Memory B cell (primary cell): ENCODE data around the gene CHAD.
A peak's percentile ranks its signal among the peaks of the same experiment; 100 is the strongest.

Experiments
- ATAC-seq: fragments of 150-1000 bp; cut with Tn5 transposase; 2 replicates; pipeline ENCODE4 v1.10.0; 2021; ENCODE audit warnings: low read depth, mild to moderate bottlenecking, moderate library complexity
- DNase-seq, 2 donors: peaks; one replicate each; pipeline ENCODE4 v3.0.0; 2022; ENCODE audit warnings: low spot score in 2 of 2
- H3K27ac Mint-ChIP-seq: one replicate; pipeline ENCODE4 v1.8.0; 2022; ENCODE audit warnings: mild to moderate bottlenecking, moderate library complexity, mixed read lengths
- H3K27me3 Mint-ChIP-seq: one replicate; pipeline ENCODE4 v1.8.0; 2022; ENCODE audit warnings: mixed read lengths
- H3K36me3 Mint-ChIP-seq: one replicate; pipeline ENCODE4 v1.8.0; 2022; ENCODE audit warnings: mild to moderate bottlenecking, mixed read lengths
- H3K4me1 Mint-ChIP-seq: one replicate; pipeline ENCODE4 v1.8.0; 2022; ENCODE audit warnings: mixed read lengths
- H3K4me3 Mint-ChIP-seq: one replicate; pipeline ENCODE4 v1.8.0; 2022; ENCODE audit warnings: mild to moderate bottlenecking, moderate library complexity, mixed read lengths
- H3K9me3 Mint-ChIP-seq: one replicate; pipeline ENCODE4 v1.8.0; 2022; ENCODE audit warnings: mixed read lengths

The CHAD gene

GRCh38 chr17:50447870-50448595, 20.6 kb downstream of the CHAD start:
- Mint-ChIP-seq H3K4me3 (no peak overlapping the region), H3K27me3 (no peaks in the 10 kb centered on the region), H3K9me3 (no peaks in the 10 kb centered on the region), H3K4me1 (peaks cover 23% of the 10 kb centered on the region), H3K27ac (peak overlapping the region; percentile 49), H3K36me3 (peaks cover 16% of the 10 kb centered on the region)
- ATAC-seq (no peak), DNase-seq (no peak)

GRCh38 chr17:50445730-50446325, 22.9 kb downstream of the CHAD start:
- ATAC-seq (no peak), DNase-seq (no peak)
- Mint-ChIP-seq H3K27ac (no peak overlapping the region), H3K36me3 (peaks cover 16% of the 10 kb centered on the region), H3K27me3 (no peaks in the 10 kb centered on the region), H3K4me1 (peaks cover 16% of the 10 kb centered on the region), H3K4me3 (no peak overlapping the region), H3K9me3 (no peaks in the 10 kb centered on the region)

- Mint-ChIP-seq H3K27ac (peak overlapping the region; percentile 31), H3K9me3 (no peaks in the 10 kb centered on the region), H3K36me3 (peaks cover 14% of the 10 kb centered on the region)
Observed at GRCh38 chr17:50444841-50445715, 23.6 kb downstream of the CHAD start.

DNA sequence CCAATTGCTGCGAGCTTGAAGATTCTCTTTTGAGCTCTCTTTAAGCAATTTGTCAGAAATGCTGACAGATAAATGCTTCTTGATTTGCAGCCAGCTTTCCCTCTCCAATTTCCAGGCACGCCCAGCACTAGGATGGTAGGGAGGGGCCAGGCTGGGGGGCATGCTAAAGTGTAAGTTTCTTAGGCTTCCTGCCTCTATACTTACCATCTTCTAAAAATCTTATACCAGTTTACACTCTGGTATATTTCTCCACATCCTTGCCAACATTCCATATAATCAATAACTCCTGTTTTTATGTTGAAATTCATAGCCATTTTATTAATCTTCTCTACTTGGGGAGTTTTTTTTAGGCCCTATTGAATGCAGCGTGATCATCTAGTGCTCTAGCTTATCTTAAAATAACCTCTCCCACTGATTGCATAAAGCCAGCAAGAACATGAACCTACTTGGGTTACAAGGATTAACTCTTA, 25.1 kb downstream of the CHAD start:
- DNase-seq (no peak), ATAC-seq (no peak)
- Mint-ChIP-seq H3K27me3 (no peaks in the 10 kb centered on the region), H3K36me3 (peaks cover 17% of the 10 kb centered on the region), H3K9me3 (no peaks in the 10 kb centered on the region), H3K27ac (no peak overlapping the region), H3K4me1 (peaks cover 18% of the 10 kb centered on the region), H3K4me3 (no peak overlapping the region)

More at GRCh38 chr17:50444841-50445715, 23.6 kb downstream of the CHAD start:
- Mint-ChIP-seq H3K4me3 (no peak overlapping the region), H3K4me1 (peaks cover 18% of the 10 kb centered on the region), H3K27me3 (no peaks in the 10 kb centered on the region)
- DNase-seq (no peak), ATAC-seq (no peak)

GRCh38 chr17:50440838-50441829, 27.5 kb downstream of the CHAD start:
- no peaks in the 10 kb centered on the region for H3K27me3 Mint-ChIP-seq
- no peak overlapping the region for H3K27ac Mint-ChIP-seq
- H3K9me3 Mint-ChIP-seq, result no peaks in the 10 kb centered on the region
- ATAC-seq (no peak), DNase-seq (no peak)
- no peak overlapping the region for H3K4me3 Mint-ChIP-seq
- peaks cover 13% of the 10 kb centered on the region for H3K36me3 Mint-ChIP-seq
- H3K4me1 Mint-ChIP-seq, result peaks cover 14% of the 10 kb centered on the region

DNA sequence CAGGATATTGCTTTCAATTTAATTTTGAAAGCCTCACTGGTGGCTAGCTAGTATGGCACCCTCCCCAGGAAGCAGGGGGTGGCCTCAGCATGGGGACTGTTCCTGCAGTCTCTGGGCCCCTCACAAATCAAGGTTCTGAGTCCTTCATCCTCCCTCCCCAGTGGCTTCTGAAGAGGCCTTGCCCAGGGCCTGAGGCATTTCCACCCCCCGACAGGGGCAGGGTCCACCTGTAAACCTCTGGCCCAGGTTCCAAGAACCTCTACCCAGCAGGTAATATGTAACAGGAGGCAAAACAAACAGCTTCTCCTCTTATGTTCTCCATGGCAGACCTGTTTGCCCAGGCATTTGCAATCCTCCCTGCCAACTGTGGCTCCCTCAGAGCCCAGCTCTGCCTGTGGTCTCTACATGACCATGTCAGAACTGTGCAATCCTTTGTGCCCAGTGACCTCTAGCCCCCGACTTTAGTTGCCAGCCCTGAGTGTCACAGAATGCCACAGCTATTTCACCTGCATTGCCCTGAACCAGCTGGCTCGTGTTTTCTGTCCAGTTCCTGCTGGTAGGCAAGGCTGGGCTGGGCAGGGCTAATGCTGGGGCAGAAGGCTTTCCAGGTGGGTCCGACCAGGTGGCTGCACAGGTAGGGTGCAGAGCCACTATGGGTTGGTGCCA, 28.4 kb downstream of the CHAD start:
- peaks cover 13% of the 10 kb centered on the region for H3K36me3 Mint-ChIP-seq
- no peak overlapping the region for H3K4me3 Mint-ChIP-seq
- H3K27ac Mint-ChIP-seq, result no peak overlapping the region
- no peaks in the 10 kb centered on the region for H3K27me3 Mint-ChIP-seq
- no peak for ATAC-seq
- peaks cover 14% of the 10 kb centered on the region for H3K4me1 Mint-ChIP-seq
- no peak for DNase-seq
- H3K9me3 Mint-ChIP-seq, result no peaks in the 10 kb centered on the region

DNA sequence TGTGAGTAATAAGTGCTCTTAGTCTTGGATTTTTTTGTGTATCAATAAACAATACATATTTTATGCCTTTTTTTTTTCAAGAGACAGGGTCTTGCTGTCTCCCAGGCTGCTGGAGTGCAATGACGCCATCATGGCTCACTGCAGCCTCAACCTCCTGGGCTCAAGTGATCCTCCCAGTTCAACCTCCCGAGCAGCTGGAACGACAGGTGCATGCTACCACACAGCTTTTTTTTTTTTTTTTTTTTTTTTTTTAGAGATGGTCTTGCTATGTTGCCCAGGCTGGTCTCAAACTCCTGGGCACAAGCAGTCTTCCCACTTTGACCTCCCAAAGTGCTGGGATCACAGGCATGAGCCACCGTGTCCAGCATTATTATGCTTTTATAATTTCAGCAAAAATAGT, 29.7 kb downstream of the CHAD start:
- DNase-seq (no peak), ATAC-seq (no peak)
- H3K4me3 Mint-ChIP-seq, result no peak overlapping the region
- no peak overlapping the region for H3K27ac Mint-ChIP-seq
- peaks cover 10% of the 10 kb centered on the region for H3K4me1 Mint-ChIP-seq
- no peaks in the 10 kb centered on the region for H3K9me3 Mint-ChIP-seq
- H3K36me3 Mint-ChIP-seq, result peaks cover 11% of the 10 kb centered on the region
- no peaks in the 10 kb centered on the region for H3K27me3 Mint-ChIP-seq

GRCh38 chr17:50437409-50437808, 31.3 kb downstream of the CHAD start:
- Mint-ChIP-seq H3K4me1 (peaks cover 10% of the 10 kb centered on the region), H3K36me3 (peaks cover 15% of the 10 kb centered on the region), H3K27me3 (no peaks in the 10 kb centered on the region), H3K9me3 (no peaks in the 10 kb centered on the region), H3K27ac (no peak overlapping the region), H3K4me3 (no peak overlapping the region)
- DNase-seq (no peak), ATAC-seq (no peak)

DNA sequence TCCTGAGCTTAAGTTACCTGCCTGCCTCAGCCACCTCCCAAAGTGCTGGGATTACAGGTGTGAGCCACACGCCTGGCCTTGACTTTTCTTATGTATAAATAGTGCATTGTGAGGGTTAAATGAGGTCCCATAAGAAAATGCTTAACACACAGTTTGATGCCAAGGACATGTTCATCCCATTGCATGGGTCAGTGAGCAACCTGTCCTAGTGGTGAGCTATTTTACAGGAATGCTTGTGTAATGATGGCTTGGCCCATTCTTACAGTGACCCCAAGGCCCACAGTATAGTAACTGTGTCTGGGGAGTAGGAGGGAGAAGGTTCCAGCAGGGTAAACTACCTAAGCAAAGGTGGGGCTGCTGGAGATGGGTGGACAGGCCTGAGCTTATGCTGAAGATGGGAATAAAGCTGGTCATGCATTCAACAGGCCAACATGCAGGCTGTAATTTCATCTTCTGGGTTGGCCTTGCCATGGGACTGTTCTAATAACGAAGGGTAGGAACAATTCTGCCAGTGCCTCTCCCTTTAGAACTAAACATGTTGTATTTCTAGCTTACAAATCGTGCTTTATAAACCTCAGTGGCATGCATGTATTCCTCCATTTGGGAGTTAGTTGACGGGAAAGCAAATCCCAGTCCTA, 36.4 kb downstream of the CHAD start:
- Mint-ChIP-seq H3K27me3 (no peaks in the 10 kb centered on the region), H3K36me3 (peaks cover 9% of the 10 kb centered on the region), H3K9me3 (no peaks in the 10 kb centered on the region), H3K4me1 (peaks cover 17% of the 10 kb centered on the region), H3K4me3 (no peak overlapping the region), H3K27ac (peak overlapping the region; percentile 20)
- no peak for DNase-seq
- no peak for ATAC-seq

- peaks cover 21% of the 10 kb centered on the region for H3K4me1 Mint-ChIP-seq
- DNase-seq (no peak), ATAC-seq (no peak)
- peak overlapping the region; percentile 60 for H3K27ac Mint-ChIP-seq
- no peak overlapping the region for H3K4me3 Mint-ChIP-seq
- peaks cover 5% of the 10 kb centered on the region for H3K36me3 Mint-ChIP-seq
- no peaks in the 10 kb centered on the region for H3K27me3 Mint-ChIP-seq
- H3K9me3 Mint-ChIP-seq, result no peaks in the 10 kb centered on the region
Observed at GRCh38 chr17:50430821-50431618, 37.7 kb downstream of the CHAD start.

- H3K4me3 Mint-ChIP-seq, result no peak overlapping the region
- H3K9me3 Mint-ChIP-seq, result no peaks in the 10 kb centered on the region
- no peaks in the 10 kb centered on the region for H3K27me3 Mint-ChIP-seq
- peaks cover 5% of the 10 kb centered on the region for H3K36me3 Mint-ChIP-seq
- H3K4me1 Mint-ChIP-seq, result peaks cover 27% of the 10 kb centered on the region
- no peak overlapping the region for H3K27ac Mint-ChIP-seq
- DNase-seq (no peak), ATAC-seq (no peak)
Observed at GRCh38 chr17:50429793-50430192, 38.9 kb downstream of the CHAD start.

DNA sequence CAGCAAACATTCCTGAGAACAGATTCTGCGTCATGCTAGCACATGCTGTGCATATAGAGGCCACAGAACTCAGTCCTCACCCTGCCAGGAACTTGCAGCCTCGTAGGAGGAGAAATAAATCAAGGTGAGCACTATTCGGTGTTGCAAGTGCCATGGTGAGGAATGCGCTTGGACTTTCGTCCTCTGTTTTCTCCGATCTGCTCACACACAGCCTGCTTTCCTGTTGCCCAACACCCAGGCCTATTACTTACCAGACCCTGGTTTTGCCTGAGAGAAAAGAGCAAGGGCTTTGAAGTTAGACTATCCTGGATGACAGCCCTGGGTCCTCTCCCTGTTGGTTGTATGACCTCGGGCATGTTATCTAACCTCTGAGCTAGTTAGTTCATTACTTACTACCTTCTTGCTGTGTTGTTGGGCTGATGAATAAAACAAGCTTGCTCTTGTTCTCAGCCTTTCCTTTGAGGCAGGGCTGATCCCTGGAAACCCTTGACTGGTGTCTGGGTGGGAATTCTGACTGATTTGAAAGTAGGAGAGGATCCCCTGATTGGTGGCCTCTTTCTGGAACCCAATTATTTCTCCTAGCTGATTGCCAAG, 39.8 kb downstream of the CHAD start:
- H3K4me1 Mint-ChIP-seq, result peaks cover 29% of the 10 kb centered on the region
- H3K4me3 Mint-ChIP-seq, result no peak overlapping the region
- H3K27me3 Mint-ChIP-seq, result no peaks in the 10 kb centered on the region
- peaks cover 5% of the 10 kb centered on the region for H3K36me3 Mint-ChIP-seq
- no peak for ATAC-seq
- no peak for DNase-seq
- H3K27ac Mint-ChIP-seq, result no peak overlapping the region
- no peaks in the 10 kb centered on the region for H3K9me3 Mint-ChIP-seq
